Islet precursor cell (in vitro differentiated cells): Measurements from ENCODE around the gene HELLS.
"Not testable (repeated sequence)": the region's sequence is repeated elsewhere in the genome, so short reads cannot be mapped to it uniquely, and the experiment has no call there.

Source experiments
- DNase-seq: peaks from one replicate; pipeline ENCODE4 v3.0.0-alpha.2; 2018

Gene HELLS

DNA sequence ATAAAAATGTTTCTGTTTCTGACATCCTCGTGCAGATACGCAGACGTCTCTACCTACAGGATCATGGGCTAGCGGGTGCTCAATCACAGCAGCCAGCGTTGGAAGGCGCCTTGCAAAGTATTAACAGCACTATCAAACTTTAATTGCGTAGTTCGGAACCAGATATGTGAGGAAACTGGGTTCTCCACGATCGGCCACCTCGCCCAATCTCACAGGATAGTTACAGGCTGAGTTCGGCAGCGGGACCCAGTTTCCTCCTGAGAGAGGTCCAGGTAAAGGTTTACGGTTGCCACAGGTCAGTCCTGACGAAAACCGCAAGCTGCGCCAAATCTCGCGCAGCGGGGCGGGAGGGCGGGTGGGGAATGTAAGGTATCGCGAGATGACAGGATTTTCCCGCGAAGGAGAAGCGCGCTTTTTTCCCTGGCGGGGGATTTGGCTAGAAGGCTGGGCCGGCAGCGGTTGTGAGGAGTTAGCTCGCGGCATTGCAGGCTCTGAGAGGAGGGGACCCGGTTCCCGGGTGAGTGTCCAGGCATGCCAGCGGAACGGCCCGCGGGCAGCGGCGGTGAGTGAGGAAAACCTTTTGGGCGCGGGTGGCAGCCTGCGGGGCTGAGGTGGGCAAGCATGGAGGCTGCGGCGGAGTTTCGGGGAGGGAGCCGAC lies at the start of gene HELLS:
Gene HELLS, plus strand, starts transcription at position 398 of the 658 bp plus-strand sequence. Its CDS starts 134 bp downstream, at position 532.
- DNase-seq = peak; percentile 95

DNA sequence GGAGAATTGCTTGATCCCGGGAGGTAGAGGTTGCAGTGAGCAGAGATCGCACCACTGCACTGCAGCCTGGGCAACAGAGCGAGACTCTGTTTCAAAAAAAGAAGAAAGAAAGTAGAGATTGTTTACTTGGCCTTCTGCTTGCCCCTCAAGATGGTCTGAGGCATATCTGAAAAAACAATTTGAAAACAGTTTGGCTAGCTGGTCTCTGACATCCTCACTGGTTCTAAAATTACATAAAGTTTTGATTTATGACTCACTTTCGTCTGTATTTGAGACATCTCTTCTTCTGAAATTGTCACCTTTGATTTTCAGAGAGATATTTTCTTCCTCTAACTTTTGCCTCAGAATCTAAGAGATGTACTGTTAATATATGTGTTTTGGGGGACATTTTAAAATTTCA lies 49.6 kb upstream of the HELLS start:
- DNase-seq = no peak

DNA sequence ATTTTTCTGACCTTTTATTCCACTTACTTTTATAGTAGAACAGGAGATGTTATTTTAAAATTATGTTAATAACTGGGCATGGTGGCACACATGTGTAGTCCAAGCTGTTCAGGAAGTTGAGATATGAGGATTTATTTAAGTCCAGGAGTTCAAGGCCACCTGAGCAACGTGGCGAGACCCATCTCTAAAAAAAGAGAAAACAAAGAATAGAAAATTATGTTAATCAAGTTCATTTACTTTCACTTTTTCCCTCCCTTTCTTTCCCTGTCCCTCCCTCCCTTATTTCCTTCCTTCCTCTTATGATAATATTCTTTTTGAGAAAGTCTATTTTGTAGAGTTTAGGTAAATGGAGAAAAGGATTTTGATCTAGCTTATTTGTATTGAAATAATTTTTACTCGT lies 48.9 kb upstream of the HELLS start:
- DNase-seq = no peak

DNA sequence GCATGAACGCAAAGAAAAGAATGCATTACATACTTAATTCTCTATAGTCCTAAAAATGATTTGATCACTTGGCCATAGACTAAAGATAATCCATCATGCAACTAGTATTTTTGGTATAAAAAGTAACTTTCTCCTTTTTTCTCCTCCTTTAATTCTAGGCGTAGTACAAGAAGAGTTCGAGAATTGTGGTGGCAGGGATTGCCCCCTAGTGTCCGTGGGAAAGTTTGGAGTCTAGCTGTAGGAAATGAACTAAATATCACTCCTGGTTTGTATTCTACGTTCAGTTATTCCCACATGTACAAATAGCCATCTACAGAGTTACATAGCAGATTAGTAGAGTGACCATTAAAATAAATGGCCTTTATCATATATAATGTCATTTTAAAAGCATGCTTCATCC lies 45.5 kb upstream of the HELLS start:
- no peak for DNase-seq

DNA sequence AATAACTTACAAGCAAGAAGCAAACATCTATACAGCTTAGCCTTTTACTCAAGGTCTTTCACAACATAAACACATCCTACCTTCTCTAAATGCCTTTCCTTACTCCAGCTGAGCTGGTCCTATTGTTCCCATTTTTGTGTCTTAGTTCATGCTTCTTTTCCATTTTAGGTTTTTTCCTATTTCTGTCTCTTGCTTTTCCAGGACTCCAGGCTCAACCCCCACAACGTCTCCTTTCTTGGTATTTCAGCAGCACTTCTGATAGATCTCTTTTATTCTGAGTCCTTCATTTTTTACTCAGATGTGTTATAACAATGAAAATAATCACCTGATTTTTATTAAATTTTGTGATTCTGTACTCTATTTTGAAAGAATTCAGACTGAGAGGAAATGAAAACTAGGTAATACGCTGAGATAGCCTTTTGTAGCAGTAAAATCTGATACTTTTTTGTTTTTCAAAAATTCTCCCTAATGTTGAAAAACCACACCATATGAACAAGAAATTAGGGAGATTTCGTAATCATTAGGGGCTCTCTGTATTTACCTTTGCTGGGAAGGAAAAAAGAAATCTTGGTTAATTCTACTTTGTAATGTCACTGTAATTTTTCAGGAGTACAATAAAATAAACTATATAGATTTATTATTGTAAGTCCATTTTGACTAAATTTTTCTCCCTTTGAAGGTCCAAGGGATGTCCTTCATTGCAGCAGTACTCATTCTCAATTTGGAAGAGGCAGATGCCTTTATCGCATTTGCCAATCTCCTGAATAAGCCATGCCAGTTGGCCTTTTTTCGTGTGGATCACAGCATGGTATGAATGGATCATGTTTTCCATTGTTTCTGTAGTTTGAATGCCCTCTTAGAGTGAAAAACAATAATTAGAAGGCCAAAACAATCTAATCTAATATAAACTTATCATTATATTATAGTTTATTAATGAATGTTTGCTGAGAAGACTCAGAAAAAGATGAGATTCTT lies 24.0 kb upstream of the HELLS start:
- no peak for DNase-seq

DNA sequence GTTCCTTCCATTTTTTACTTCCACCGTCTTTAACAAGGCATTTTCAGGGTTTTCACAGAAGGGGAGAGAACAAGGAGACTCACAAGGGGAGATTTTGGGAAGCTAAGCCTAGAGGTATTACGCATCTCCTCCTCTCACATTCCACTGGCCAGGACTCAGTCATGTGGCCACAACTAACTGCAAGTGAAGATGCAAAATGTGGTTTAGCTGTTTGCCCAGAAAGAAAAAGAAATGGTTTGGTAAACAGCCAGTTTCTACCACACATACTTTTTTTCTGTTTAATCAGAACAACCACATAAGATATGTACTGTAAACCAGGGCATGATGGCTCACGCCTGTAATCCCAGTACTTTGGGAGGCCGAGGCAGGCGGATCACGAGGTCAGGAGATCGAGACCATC lies 21.4 kb upstream of the HELLS start:
- DNase-seq = no peak

DNA sequence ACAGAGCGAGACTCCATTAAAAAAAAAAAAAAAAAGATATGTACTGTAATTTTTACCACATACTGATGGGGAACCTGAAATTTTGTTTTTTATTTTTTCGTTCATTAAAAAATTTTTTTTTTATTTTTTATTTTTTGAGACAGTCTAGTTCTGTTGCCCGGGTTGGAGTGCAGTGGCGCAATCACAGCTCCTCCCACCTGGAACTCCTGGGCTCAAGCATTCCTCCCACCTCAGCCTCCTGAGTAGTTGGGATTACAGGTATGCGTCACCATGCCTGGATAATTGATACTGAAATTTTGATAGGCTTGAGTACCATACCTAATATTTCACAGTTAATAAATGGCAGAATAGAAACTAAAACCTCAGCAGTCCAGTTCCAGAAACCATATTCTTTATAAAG lies 20.9 kb upstream of the HELLS start:
- no peak for DNase-seq

DNA sequence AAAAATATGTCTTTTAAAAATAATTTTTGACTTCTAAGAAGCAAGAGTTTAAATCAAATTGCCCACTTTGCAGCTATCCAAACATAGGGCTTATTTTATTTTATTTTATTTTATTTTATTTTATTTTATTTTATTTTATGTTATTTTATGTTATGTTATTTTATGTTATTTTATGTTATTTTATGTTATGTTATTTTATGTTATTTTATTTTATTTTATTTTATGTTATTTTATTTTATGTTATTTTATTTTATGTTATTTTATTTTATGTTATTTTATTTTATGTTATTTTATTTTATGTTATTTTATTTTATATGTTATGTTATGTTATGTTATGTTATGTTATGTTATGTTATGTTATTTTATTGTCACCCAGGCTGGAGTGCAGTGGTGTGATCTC lies 14.0 kb upstream of the HELLS start:
- DNase-seq = not testable (repeated sequence)

DNA sequence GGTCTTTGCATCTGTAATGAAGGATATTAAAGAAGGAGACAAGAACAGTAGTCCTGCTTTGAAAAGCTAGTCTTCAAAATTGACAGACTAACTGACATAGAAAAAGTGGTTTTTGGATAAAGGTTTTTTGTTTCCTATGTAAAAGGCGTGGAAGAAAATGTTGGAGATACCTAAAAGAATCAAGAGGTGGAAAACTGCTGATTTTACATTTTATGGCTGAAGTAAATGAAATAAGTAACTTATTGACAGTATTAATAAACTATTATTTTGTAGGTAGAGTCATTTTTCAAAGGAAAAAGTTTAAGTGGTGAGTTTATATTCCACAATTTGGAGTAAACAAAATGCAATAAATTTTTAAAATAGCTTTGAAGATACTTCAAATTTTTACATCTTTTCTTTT lies 12.6 kb upstream of the HELLS start:
- no peak for DNase-seq

DNA sequence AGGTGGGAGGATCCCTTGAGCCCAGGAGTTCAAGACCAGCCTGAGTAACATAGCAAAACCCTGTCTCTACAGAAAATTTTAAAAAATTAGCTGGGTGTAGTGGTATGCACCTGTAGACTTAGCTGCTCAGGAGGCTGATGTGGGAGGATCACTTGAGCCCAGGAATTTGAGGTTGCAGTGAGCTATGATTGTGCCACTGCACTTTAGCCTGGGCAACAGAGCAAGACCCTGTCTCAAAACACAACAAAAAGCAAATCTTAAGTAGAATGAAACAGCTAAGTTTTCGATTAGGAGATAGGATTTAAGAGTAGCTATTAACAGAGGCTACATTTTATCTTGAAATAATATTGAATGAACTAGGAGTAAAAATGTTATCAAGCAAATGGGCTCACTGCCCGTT lies 3.3 kb upstream of the HELLS start:
- not testable (repeated sequence) for DNase-seq

DNA sequence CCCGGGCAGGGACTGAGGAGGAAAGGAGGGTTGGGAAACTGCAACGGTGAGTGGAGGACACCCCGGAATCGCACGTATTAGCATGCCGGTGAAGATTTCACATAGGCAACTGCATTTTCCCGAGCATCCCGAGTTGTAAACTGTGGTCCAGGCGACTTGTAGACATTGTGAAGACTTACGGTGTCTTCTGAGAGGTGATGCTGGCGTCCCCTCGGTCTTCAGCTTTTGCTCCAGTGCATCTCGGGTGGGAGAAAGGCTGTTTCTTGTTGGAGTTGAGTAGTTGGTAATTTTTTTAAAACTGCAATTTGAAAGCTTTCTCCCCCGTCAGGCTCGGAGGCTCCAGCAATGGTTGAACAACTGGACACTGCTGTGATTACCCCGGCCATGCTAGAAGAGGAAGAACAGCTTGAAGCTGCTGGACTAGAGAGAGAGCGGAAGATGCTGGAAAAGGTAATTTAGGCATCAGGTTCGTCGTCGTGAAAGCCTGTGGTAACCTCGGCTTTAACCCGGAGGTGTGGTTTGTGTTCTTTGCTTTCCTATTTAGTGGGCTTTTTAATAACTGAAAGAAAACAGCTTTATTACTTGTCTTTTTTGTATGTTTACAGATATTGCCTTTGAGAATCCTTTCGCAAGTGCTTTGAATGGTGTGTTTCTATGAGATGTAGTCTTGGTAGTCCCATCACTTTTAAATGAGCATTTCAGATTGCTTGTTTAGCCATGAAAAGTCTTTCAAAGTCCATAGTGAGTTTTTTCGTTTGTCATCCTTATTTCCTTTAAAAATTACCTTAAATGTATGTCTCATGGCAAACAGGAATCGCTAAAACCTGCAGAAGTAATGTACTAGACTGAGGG lies 687 bp downstream of the HELLS start:
- peak; percentile 57 for DNase-seq

DNA sequence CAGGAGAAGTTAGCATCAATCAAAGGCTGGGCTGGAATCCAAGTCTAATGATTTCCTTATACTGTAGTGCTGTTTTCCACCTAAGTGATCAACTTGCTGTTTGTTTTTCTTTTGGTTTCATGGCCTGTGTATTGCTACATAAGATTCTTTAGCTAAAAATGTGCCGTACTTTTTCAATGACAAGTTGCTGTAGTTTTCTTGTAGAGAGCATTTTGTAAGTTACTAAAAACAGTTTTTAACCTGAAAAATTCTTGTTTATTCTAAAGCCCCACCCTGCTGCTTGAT lies 1.3 kb downstream of the HELLS start:
- DNase-seq = no peak

DNA sequence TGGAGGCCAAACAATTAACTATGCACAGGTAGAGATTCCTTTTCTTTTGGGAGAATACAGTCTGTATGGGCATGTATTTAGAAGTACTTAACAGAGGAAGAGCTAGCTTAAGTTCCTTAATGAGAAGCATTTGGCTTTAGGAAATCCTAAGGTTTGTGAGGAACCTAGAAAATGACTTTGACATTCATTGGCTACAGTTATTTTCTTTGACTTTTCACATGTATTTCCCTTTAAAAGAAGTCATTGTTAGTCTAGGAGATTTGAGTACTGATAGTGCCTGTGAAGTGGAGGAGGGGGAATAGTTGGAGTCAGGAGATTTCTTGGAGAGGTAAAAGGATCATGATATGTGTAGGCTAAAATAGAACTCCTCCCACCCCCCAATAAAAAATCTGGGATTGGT lies 3.6 kb downstream of the HELLS start:
- no peak for DNase-seq

DNA sequence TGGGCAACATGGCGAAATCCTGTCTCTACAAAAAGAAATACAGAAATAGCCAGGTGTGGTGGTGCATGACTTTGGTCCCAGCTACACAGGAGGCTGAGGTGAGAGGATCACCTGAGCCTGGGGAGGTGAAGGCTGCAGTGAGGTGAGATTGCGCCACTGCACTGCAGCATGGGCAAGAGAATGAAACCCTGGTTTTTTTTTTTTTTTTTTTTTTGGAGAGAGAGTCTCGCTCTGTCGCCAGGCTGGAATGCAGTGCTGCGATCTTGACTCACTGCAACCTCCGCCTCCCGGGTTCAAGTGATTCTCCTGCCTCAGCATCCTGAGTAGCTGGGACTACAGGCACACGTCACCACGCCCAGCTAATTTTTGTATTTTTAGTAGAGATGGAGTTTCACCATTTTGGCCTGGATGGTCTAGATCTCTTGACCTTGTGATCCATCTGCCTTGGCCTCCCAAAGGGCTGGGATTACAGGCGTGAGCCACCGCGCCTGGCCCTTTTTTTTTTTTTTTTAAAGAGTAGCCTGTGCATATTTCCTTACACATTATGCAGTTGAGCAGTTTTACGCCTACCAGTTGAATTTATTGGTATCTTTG lies 22.2 kb downstream of the HELLS start:
- not testable (repeated sequence) for DNase-seq

DNA sequence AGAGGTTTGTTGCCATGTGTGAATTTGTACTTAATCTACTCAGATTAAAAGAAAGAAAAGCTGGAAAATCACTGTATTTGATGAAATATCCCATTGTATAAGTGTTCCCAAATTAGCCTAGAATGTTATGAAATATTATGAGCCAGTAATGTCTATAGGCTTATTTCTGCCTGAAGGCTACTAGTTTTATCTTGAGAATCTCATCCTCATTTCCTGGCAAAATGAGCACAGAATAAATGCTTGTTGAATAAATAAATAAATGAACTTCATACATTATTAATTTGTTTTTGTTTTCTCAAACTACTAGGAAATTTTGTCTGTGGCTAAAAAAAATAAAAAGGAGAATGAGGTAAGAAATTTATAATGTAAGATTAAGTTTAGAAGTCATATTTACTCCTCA lies 25.5 kb downstream of the HELLS start:
- DNase-seq = no peak

DNA sequence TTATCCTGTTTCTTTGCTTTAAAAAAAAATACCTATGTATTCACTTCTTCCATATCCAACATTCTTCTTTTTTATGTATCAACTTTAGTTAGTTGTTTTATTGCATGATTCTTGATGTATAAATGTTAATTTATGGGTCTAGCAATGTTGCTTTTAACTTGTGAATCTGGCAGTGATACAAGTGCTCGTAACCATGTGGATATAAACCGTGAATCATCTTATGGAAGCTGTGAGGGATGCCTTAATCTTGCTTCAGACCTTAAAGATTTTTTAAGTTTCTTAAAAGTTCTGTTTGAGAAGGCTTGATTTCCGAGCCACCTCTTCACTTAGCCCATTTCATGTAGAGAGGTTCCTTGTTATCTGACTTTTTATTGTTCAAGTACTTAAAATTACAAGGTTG lies 25.9 kb downstream of the HELLS start:
- DNase-seq = no peak

DNA sequence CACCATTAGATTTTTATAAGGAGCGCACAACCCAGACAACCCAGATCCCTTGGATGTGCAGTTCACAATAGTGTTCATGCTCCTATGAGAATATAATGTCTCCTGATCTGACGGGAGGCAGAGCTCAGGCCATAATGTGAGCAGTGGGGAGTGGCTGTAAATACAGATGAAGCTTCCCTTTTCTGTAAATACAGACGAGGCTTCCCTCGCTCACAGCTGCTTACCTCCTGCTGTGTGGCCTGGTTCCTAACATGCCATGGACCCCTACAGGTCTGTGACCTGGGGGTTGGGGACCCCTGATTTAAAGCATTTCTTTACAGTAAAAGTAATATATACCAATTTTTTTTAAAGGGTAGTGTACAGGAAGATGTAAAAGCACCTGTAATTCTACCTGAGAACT lies 33.2 kb downstream of the HELLS start:
- DNase-seq = no peak

DNA sequence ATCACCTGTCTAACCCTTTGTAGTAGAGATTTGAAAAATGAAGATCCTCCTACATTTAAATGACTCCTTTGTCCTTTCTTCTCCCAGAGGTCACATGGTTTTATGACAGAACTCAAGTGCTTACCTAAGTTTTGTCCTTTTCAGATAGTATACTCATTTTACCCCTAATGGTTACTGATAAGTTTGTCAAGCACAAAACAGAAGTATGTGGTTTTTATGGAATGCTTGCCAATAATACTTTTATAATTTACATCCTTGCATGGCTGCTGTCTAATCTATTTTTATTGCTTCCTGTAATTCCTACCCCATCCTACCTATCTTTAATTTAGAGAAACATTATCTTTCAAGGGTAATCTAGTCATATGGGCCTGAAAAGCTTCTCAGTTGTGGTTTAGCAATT lies 37.5 kb downstream of the HELLS start:
- DNase-seq = no peak

DNA sequence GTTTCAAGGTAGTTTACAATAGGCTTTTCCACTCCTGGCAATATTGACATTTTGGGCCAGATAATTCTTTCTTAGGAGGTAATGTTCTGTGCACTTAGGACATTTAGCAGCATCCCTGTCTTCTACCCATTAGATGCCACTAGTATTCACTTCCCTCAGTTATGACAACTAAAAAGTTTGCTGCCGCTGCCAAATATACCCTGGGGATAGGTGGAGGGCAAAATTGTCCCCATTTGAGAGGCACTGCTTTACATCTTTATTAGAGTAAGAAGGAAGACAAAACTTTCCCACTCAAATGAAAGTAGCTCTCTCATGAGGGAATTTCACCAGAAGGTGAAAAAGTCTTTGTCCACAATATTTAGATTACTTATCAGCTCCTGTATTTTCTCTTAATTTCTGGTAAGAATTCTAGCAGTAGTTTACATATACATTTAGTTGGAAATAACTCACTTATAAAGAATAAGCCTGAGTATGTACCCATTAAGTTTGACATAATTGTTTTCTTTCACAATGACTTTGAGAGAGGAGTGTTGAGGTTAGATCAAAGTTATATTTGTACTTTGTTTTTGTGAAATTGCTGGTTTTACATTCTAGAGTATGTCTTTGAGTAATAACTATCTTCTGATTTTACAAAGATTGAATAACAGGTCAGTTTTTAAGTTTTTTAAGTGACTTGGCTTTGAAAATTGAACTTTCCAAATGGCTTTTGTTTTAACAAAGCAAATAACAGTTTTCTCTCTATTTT lies 46.0 kb downstream of the HELLS start:
- DNase-seq = no peak

DNA sequence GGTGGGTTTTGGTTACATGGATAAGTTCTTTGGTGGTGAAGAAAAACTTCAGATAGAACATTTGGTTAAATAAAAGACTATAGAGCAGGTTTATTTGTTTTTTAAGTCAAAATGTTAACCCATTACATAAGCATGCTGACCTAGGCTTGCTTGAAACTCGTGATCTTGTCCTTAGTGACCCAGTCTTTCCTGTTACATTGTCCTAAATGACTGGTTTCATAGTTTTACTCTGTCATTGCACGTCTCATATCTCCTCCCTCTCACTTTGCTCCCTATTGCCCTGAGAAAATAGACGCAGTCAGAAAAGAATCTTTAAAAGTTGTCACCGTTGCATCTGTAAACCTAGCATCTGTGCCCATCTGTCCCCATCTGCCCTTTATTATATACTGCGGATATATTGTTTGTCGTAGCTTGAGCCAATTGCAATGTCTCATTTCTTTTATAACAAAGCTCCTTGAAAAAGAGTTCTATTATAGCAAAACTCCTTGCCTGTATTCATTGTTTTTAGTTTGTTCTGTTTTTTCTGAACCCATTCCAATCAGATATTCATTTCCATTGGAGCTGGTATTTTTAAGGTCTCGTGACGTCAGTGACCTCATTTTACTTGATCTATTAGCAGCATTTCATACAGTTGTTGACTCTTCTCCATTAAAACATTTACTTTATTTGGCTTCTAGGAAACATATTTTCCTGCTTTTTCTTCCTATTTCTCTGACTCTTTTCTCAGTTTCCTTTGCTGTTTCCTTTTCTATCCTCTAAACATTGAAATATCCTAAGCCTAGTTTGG lies 57.3 kb downstream of the HELLS start:
- no peak for DNase-seq

DNA sequence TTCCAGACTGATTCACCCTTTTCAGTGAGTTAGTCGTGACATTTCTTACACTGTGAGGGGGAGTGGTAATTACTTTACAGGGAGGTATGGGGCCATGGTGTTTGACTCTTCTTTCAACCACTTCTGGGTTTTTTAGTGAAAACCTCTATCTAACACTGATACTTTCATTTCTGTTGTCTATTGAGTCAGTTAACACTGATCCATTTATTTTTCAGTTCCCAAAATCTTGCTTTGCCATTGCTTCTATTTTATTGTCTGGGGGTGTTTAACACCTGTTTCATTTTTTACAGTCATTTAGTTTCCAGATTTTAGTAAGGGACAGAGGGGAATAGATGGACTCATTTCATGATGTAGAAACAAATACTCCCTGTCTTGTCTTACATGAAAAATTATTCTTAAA lies 61.5 kb downstream of the HELLS start:
- no peak for DNase-seq

DNA sequence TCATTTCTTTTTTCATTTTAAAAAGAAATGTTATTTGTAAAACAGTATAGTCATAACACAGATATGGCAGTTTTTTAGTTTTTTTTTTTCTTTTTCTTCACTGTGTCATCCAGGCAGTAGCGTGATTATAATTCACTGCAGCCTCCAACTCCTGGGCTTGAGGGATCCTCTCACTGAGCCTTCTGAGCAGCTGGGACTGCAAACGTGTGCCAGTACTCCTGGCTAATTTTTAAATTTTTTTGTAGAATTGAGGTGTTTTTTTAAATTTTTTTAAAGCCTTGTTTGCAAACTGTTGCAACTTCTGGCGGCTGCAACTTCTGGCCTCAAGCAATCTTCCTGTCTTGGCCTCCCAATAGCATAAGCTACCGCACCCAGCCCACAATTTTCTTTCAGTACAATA lies 63.0 kb downstream of the HELLS start:
- DNase-seq = no peak
